ENCODE results near the gene TAGAP.
"Not testable (repeated sequence)": the region's sequence is repeated elsewhere in the genome, so short reads cannot be mapped to it uniquely, and the experiment has no call there.

Gene TAGAP

DNA sequence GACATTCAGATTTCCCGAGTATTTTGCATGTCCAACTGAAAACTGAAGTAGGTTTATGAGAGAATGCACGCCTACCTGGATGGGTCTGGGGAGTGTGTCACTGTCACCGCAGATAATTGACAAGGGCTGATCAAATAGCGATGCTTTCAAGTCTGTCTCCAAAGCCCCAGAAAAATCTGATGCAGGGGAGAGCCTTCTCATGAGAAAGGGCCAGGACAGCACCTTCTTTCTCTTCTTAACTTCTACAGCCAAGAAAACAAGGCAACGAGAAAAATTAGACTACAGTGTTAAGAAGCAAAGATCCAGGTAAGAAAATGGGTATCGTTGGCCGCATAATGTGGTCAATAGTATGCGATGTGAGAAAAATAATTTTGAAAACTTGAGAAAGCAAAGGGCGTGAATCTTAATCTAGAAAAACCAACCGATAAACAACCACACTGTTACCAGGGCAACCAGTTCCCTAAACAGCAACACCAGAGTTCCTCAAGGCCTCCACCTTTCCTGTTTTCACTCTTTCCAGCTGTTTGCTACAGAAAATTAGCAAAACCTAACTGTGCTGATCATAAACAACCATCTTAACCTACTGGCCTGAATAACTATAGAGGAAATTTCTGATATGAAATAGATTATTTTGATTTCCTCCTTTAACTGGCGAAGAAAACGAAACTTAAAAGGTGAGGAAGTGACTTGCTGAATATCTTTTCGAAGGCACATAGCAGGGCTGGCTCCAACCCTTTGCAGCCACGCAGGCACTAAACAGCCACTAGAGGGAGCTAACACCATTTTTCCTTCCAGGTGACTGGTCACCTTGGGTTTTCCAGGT, 2.6 kb downstream of the TAGAP start:
- DNase-seq, result peak; percentile 80

DNA sequence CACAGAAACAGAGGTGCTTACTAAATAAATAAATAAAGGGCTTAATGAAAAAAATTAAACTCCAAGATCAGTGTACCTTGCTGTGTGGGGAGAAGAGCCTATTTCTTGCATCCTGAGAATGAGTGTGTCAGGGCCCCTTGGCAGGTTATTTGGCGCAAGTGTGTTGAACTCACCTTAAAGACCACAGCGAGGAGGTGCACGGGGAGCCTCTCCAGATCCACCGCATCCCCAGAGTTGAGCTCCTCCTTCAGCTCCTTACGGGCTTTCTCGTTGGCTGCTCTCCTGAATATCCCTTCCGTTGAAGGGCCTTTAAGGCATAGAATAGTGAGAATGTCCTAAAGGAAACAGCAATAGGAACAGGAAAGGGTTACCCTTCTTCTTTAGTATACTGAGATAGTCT, 3.6 kb downstream of the TAGAP start:
- DNase-seq, result no peak

- DNase-seq, result no peak
Observed at GRCh38 chr6:159039885-159040258, 4.9 kb downstream of the TAGAP start.

GRCh38 chr6:159038914-159039884, 5.6 kb downstream of the TAGAP start:
- DNase-seq, result no peak

DNA sequence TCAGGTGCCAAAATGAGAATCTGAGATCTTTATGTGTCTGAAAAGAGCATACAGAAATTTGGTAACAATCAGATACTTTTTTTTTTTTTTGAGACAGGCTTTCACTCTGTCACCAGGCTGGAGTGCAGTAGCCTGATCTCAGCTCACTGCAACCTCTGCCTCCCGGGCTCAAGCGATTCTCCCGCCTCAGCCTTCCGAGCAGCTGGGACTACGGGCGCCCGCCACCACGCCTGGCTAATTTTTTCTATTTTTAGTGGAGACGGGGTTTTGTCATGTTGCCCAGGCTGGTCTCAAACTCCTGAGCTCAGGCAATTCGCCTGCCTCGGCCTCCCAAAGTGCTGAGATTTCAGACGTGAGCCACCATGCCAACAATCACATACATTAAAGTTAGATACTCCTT, 6.5 kb downstream of the TAGAP start:
- DNase-seq, result not testable (repeated sequence)

DNA sequence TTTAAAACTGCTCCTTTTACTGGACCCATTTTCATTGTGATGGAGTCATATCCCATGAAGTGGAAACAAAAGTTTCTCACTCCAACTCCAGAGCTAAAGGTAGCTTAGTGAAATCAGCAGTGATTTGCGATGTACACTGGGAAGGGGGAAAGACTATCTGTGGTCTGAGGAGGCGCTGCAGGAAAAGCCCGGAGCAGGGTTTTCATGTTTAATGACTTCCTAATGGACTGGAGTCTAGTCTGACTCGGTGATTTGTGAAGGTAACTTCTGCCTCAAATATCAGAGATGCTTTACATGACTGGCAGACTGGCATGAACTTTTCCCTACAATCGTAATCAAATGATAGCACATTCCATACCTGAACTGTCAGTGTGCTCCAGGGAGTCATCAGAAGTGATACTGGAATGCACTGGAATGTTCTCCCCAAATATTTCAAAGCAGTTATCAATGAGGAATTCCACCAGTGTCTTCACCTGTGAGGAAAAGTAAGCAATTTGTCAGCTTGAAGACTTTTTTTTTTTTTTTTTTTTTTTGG, 7.0 kb downstream of the TAGAP start:
- DNase-seq, result no peak

GRCh38 chr6:159036673-159037072, 8.1 kb downstream of the TAGAP start:
- no peak for DNase-seq

GRCh38 chr6:159035891-159036290, 8.9 kb downstream of the TAGAP start:
- DNase-seq, result no peak

DNA sequence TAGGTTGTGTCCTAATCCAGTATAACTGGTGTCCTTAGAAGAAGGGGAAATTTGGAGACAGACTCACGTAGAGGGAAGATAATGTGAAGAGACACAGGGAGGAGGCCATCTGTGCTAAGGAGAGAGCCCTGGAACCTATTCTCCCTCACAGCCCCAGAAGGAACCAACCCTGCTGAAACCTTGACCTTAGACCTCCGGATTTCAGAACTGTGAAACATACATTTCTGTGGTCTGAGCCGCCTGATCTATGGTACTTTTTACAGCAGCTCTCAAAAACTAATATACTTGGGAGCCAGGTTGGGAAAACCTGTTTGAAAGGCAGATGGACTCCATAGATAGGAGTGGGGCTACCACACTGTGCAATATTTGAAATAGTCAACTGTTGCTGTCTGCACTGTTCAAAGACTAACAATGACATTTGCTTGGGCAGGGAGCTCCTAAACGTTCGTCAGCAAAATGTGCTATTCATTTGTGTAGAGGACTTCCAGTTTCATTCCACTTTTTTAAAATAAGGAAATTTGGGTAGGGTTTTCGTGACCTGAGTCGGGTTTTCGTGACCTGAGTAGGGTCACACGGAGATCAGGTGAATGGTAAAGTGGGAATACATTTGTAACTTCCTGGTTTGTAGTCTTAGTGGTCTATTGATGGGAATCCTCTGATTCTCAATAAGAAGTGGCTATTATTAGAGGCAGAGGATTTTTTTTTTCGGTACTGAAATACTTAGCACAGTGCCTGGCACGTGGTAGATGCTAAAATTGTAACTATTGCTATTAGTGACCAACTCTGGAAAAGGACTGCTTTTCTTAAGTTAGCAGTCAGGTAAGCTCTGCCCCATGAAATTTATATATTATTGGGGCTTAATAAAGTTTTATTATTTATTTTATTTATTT, 11.4 kb downstream of the TAGAP start:
- no peak for DNase-seq

GRCh38 chr6:159031846-159032245, 12.9 kb downstream of the TAGAP start:
- no peak for DNase-seq

DNA sequence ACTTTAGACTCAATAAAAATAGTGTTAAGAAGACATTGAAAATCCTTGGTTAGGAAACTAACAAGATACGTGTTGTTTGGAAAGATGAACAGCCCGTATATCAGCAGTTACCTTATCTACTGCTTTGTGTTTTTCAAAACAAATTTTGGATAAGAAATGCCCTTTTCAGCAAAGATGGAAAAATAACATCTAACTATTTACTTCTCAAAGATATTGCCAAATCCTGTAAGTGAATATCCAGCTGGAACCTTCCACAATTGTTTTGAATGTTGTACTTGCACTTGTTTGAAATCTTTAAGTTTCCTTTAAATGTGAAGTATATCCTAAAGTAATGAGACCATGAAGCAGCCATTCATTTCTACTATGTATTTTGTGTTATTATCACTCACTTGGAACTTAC, 14.6 kb downstream of the TAGAP start:
- no peak for DNase-seq

GRCh38 chr6:159025224-159025623, 19.6 kb downstream of the TAGAP start:
- DNase-seq, result not testable (repeated sequence)

- DNase-seq, result no peak
Observed at GRCh38 chr6:159023893-159024292, 20.9 kb downstream of the TAGAP start.

GRCh38 chr6:159020011-159020410, 24.8 kb downstream of the TAGAP start:
- no peak for DNase-seq

DNA sequence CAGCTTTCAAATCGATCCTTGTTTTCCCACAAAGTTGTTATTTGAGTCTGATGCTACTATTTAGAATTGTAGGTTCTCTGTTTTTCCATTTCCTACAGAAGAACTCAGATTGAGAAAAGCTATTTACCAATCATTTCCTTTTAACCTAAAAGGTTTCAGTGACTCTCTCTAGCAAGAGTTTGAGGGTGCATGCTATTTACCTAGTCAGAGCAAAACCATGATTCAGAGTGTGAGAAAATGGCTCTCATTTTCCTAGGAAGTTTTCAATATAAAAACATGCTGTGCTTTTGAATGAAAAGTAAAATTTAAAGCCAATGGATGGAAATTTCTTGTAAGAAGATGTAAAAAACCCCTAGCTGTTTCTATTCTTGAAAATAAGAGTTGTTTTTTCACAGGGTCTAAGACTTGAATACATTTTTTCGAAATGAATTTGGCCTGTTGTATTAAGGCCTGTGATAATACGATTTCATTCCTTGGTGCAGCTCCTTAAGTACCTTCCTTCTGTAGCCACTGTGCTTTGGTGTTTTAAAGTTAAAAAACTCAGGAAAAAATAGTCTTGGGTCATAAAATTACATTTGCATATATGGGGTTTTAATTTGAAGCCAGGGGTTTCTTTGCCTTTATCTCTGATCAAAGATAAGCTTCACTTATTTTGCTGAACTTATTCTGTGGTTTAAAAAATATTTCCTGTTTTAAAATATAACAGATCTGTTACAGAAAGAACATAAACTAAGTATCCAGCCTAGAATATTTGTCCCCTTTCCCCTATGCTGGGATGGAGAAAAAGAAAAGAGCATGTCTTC, 26.8 kb downstream of the TAGAP start:
- no peak for DNase-seq

- no peak for DNase-seq
Observed at GRCh38 chr6:159014406-159014805, 30.4 kb downstream of the TAGAP start.

DNA sequence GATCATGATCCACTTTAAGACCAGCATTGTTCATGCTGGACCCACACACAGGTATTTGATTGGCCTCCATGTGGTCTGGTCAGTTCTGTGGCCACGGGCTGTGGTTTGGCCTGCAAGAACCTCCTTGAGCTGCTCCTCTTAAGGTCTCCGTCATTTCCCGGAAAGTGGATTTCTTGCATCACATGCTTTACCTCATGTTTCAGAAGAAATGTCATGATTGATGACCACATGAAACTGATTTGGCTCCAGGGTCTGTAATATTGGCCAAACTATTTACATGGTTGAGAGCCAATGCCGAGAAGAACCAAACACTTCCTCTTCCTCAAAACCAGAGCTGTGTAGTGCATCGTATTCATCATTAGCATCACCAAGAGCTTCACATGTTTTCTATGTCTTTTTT, 31.6 kb downstream of the TAGAP start:
- no peak for DNase-seq

DNA sequence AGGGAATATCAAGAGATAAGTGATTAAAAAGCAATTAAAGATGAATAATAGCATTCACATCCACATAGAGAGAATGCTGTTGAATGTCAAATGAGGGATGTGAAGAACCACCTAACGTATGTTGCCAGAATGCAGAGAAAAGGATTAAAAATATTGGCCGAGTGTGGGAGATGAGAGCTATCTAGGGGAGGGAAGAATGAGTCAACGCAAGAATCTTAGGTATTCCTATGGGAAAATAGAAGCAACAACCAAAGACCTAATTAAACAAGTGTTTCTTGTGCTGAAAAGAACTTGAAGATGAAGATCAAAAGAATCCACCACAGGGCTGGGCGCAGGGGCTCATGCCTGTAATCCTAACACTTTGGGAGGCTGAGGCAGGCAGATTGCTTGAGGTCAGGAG, 32.6 kb downstream of the TAGAP start:
- DNase-seq, result no peak

DNA sequence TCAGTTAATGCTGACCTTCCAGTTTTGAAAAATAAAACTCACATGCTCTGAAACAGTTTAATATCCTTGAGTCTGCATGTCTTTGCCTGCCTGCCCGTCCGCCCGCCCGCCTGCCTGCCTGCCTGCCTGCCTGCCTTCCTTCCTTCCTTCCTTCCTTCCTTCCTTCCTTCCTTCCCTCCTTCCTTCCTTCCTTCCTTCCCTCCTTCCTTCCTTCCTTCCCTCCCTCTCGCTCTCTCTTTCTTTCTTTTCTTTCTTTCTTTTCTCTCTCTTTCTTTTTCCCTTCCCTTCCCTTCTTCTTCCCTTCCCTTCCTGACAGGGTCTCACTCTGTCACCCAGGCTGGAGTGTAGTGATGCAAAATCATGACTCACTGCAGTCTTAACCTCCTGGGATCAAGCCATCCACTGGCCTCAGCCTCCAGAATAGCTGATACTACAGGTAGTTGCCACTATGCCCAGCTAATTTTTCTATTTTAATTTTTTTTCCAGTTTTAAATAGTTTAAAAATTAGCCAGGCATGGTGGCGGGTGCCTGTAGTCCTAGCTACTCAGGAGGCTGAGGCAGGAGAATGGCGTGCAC, 34.7 kb downstream of the TAGAP start:
- DNase-seq, result not testable (repeated sequence)

GRCh38 chr6:159008656-159009288, 36.0 kb downstream of the TAGAP start:
- DNase-seq, result no peak

DNA sequence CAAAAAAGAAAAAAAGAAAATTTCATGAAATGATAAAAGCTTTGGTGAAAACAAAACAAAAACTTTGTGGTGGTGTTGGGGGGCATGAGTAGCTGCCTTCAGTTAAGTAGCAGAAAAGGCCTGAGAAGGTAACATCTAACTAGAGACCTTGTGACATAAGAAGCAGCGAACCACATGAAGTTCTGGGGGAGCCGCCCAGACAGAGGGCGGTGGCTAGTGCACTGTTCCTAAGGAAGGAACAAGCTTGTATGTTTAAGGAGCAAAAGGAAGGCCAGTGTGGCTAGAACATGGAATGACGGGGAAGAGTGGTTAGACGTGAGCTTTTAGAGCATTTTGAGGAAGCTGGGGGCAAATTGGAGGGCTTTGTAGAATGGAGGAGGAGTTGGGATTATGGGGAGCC, 37.3 kb downstream of the TAGAP start:
- no peak for DNase-seq

Data from activated CD8-positive, alpha-beta memory T cell treated with anti-CD3 and anti-CD28 coated beads, Interleukin-2, amount 50 U/mL, for 48 hours (primary cell).